GM19099 (cell line): ENCODE results near the gene CALHM2.
A peak's percentile ranks its signal among the peaks of the same experiment; 100 is the strongest.

Source experiments
- POLR2A ChIP-seq: IDR thresholded peaks from 3 replicates; pipeline ENCODE4 v1.6.1; 2011; ENCODE audit warnings: low read depth; ENCODE audit not compliant: insufficient read length; ENCODE audit errors: extremely low read depth

CALHM2 gene

GRCh38 chr10:103481974-103482531 is 29.9 kb upstream of the CALHM2 start:
- no peak for TF ChIP-seq POLR2A

GRCh38 chr10:103480521-103480920 is 28.4 kb upstream of the CALHM2 start:
- no peak for TF ChIP-seq POLR2A

GRCh38 chr10:103479135-103479534 is 27.0 kb upstream of the CALHM2 start, which contains the start of gene CALHM3:
Gene CALHM3, minus strand, starts transcription at chr10:103479240. Its CDS starts 208 bp downstream, at chr10:103479032.
- no peak for TF ChIP-seq POLR2A

GRCh38 chr10:103478671-103479070 is 26.5 kb upstream of the CALHM2 start:
- TF ChIP-seq POLR2A: no peak

GRCh38 chr10:103476046-103476768 is 24.0 kb upstream of the CALHM2 start:
- no peak for TF ChIP-seq POLR2A

- TF ChIP-seq POLR2A: no peak
Observed at GRCh38 chr10:103475437-103475836, 23.3 kb upstream of the CALHM2 start.

GRCh38 chr10:103474077-103474476 is 21.9 kb upstream of the CALHM2 start:
- TF ChIP-seq POLR2A: no peak

GRCh38 chr10:103473261-103473671 is 21.1 kb upstream of the CALHM2 start:
- TF ChIP-seq POLR2A: no peak

- peak; percentile 67 for TF ChIP-seq POLR2A
Observed at GRCh38 chr10:103472005-103472404, 19.8 kb upstream of the CALHM2 start.

- TF ChIP-seq POLR2A: peak; percentile 75
Observed at GRCh38 chr10:103470761-103471653, 18.8 kb upstream of the CALHM2 start.

GRCh38 chr10:103469201-103469600 is 17.0 kb upstream of the CALHM2 start:
- TF ChIP-seq POLR2A: no peak

GRCh38 chr10:103467406-103467805 is 15.2 kb upstream of the CALHM2 start:
- no peak for TF ChIP-seq POLR2A

GRCh38 chr10:103466734-103467133 is 14.6 kb upstream of the CALHM2 start:
- TF ChIP-seq POLR2A: no peak

GRCh38 chr10:103465411-103466179 is 13.4 kb upstream of the CALHM2 start:
- TF ChIP-seq POLR2A: no peak

GRCh38 chr10:103463499-103463898 is 11.3 kb upstream of the CALHM2 start:
- no peak for TF ChIP-seq POLR2A

GRCh38 chr10:103459615-103460014 is 7.4 kb upstream of the CALHM2 start:
- no peak for TF ChIP-seq POLR2A

GRCh38 chr10:103458720-103459119 is 6.5 kb upstream of the CALHM2 start, which contains the start of gene CALHM1:
Gene CALHM1, minus strand, starts transcription at chr10:103458900. Its CDS starts 149 bp downstream, at chr10:103458751.
- no peak for TF ChIP-seq POLR2A
